GM12874 (cell line): ENCODE measurements around the gene ATP6V0C.
A peak's percentile ranks its signal among the peaks of the same experiment; 100 is the strongest.

ENCODE experiments used
- TF ChIP-seq, protein P1 (sequence below): IDR thresholded peaks from 2 replicates; pipeline ENCODE4 v1.5.1; 2011; ENCODE audit warnings: low read depth, mild to moderate bottlenecking, control low read depth, low read length, moderate library complexity; ENCODE audit not compliant: insufficient read depth

Gene ATP6V0C

DNA sequence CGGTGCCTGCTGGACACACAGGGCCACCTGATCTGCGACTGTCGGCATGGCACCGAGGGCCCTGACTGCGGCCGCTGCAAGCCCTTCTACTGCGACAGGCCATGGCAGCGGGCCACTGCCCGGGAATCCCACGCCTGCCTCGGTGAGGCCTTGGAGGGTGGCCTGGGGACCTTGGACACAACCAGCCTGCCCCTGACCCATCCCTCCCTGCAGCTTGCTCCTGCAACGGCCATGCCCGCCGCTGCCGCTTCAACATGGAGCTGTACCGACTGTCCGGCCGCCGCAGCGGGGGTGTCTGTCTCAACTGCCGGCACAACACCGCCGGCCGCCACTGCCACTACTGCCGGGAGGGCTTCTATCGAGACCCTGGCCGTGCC is 41.3 kb upstream of the ATP6V0C start:
- TF ChIP-seq, protein P1, sequence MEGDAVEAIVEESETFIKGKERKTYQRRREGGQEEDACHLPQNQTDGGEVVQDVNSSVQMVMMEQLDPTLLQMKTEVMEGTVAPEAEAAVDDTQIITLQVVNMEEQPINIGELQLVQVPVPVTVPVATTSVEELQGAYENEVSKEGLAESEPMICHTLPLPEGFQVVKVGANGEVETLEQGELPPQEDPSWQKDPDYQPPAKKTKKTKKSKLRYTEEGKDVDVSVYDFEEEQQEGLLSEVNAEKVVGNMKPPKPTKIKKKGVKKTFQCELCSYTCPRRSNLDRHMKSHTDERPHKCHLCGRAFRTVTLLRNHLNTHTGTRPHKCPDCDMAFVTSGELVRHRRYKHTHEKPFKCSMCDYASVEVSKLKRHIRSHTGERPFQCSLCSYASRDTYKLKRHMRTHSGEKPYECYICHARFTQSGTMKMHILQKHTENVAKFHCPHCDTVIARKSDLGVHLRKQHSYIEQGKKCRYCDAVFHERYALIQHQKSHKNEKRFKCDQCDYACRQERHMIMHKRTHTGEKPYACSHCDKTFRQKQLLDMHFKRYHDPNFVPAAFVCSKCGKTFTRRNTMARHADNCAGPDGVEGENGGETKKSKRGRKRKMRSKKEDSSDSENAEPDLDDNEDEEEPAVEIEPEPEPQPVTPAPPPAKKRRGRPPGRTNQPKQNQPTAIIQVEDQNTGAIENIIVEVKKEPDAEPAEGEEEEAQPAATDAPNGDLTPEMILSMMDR, result no peak

DNA sequence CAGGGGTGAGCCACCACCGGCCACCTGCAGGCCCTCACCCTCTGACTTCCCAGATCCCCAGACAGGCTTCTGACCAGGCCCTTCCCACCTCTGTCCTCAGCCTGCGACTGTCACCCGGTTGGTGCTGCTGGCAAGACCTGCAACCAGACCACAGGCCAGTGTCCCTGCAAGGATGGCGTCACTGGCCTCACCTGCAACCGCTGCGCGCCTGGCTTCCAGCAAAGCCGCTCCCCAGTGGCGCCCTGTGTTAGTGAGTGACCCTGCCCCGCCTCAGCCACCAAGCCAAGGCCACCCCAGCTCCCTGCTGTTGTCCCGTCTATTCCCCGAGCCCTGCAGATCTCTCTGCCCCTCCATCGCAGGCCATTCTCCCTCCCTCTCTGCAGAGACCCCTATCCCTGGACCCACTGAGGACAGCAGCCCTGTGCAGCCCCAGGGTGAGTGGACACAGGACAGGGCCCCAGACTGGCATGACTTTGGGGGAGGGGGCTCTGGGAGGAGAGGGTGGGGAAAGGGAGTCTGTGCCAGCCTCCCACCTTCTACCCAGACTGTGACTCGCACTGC is 40.8 kb upstream of the ATP6V0C start:
- TF ChIP-seq, protein P1, result no peak

DNA sequence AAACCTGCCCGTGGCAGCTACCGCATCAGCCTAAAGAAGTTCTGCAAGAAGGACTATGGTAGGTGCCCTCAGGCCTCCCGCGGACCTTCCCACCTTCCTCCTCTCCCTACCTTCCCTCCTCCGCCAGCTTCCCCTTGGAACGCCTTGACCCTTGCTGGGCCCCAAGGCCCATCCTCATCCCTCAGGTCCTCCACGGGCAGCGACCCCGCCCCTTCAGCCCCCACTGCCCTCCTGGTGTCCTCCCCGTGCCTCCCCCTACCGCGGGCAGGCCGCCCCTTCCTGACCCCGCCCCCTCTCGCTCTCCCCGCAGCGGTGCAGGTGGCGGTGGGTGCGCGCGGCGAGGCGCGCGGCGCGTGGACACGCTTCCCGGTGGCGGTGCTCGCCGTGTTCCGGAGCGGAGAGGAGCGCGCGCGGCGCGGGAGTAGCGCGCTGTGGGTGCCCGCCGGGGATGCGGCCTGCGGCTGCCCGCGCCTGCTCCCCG is 40.3 kb upstream of the ATP6V0C start:
- TF ChIP-seq, protein P1, result no peak

DNA sequence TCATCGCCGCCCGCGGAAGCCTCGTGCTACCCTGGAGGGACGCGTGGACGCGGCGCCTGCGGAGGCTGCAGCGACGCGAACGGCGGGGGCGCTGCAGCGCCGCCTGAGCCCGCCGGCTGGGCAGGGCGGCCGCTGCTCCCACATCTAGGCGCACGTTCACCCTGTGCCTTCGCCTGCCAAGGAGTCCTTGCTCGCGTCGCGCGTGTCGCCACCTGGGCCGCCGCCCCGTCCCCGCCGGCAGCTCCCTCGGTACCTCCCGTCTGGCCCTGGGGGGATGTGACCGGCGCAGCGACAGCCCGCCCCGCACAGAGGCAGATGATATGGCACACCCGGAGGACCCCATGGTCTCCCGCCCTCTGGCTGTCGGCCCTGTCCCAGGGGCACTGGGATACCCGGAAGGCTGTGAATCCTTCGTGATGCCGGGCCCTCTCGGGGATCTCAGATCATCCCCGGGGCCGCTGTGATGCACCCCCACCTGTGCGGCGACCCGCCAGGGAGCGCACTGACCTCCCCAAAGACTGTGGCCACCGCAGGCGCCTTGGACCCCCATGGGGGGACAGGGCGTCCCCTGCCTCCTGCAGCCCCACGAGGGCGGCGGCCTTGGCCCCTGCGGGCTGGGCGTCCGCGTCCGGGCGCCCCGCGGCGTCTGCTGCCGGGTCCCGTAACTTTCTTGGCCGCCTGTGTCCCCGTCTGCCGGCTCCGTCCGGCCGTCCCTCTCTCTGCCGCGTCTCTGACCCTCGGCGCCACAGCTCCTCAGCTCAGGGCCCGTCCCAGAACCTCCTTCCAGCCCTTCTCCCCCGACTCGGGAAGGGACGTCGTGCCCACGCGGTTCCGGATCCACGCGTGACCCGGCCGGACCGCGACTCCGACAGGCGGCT is 39.5 kb upstream of the ATP6V0C start:
- TF ChIP-seq, protein P1, result peak; percentile 68

DNA sequence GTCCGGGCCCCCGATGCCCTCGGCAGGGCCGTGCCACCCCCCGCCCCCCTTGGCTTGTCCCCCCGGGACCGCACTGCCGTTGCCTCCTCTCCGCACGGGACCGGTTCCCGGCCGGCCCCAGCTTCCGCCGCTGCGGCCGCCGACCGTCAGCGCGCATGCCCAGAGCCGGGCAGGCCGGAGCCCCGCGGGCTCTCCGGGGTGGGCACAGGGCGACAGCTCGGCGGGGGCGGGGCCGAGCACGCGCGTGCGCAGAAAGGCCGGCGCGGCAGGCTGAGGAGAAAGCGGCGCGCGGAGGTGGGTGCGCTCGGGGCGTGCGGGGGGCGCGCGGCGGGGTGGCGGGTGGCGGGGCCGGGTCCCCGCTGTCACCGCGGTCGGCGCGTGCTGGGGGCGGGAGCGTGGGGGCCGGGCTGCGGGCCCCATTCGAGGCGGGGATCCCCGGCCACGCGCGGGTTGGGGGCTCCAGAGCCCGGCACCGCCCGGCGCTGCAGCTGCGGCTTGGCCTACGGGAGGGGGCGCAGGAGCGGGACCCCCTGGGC is 38.8 kb upstream of the ATP6V0C start, which contains the start of gene TBC1D24:
TSS of gene TBC1D24 (plus strand) at position 251 of the 536 bp plus-strand sequence. CDS start 21,022 bp downstream, outside the sequence.
- TF ChIP-seq, protein P1, result no peak

DNA sequence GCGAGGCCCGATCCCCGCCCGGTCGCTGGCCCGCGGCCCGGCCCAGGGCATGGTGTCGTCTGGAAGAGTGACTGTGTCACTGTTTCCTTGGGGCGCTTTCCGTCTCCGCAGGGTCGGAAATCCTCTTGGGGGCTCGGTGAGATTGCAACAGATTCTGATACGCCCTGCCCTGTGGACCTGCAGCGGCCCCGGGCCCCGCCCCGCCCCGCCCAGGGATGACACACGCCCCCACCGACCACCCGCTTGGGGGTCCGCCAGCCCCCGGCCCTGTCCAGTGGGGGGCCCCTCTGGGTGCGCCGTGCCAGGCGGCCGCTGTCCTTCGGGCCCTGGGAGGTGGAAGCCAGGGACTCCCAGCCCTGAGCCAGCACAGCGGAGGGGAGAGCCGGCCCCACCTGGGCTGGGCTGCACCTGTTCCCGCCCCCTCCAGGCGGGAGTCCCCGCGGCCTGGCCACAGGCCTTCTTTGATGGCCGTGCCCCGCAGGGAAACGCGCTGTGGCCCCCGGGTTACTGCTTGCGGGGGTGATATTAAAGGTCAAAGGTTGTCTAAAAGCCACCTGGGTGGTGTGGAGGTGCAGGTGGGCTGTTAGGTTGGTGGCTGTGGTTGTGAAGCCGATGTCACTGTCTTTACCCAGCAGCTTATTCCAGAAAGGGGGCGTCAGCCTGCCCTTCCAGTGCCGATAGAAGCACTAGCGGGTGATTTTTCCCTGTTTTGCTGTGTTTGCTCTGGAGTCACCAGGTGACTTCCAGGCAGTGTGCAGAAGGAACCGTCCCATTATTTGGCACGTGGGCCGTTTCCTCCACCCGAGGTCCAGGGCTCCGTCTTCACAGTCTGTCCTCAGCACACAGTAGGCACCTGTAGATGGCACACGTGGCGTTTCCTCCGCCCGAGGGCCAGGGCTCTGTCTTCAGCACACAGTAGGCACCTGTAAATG is 38.1 kb upstream of the ATP6V0C start:
- TF ChIP-seq, protein P1, result no peak
